GM12878 (cell line): ENCODE data around the gene SIK1. TPM values are rescaled to one million over a fixed set of nuclear protein-coding genes. Genes with fewer than 3 reads are reported as not detected.
A peak's percentile ranks its signal among the peaks of the same experiment; 100 is the strongest.
"Not testable (repeated sequence)": the region's sequence is repeated elsewhere in the genome, so short reads cannot be mapped to it uniquely, and the experiment has no call there.

Experiments used
- ATAC-seq: fragments of 200-7000 bp; cut with Tn5 transposase; 3 replicates; pipeline ENCODE4 v1.9.1; 2020; ENCODE audit warnings: mild to moderate bottlenecking, moderate library complexity
- BruUV-seq: library from RNA; stranded (reverse); fragments of 400-500 nt; replicated peaks from 2 replicates; lab custom pipeline; 2021; lab: Mats Ljungman, UMichigan
- CTCF ChIA-PET: fragments of 300-600 bp; sonication (Branson Sonifier 250); formaldehyde crosslinking; extraction: SDS; loops from one replicate; lab custom pipeline; 2021; ENCODE audit warnings: inconsistent platforms; lab: Yijun Ruan, JAX
- POLR2A ChIA-PET: fragments of 350-600 bp; formaldehyde crosslinking; extraction: SDS; loops from one replicate; lab custom pipeline; 2021; ENCODE audit warnings: inconsistent platforms; lab: Charles Lee
- RAD21 ChIA-PET: fragments of 300-600 bp; sonication (Branson Sonifier 250); formaldehyde crosslinking; loops from one replicate; lab custom pipeline; 2023; ENCODE audit warnings: antibody characterized with exemption; ENCODE audit not compliant: unreplicated experiment; lab: Charles Lee
- SMC1A ChIA-PET: fragments of 300-600 bp; sonication (Branson Sonifier 250); formaldehyde crosslinking; loops from one replicate; lab custom pipeline; 2023; ENCODE audit not compliant: unreplicated experiment, uncharacterized antibody; lab: Charles Lee
- DNase-seq: peaks from one replicate; pipeline ENCODE4 v3.0.0-alpha.2; 2011; ENCODE audit warnings: low read depth, low spot score
- FAIRE-seq: peaks from 3 replicates; lab custom pipeline; 2011; peaks lifted over from hg19 to GRCh38; lab: Jason Lieb, UNC
- H2AFZ ChIP-seq: 2 replicates; pipeline ENCODE4 v1.6.0; 2011; ENCODE audit warnings: low read depth, low read length, control low read depth; ENCODE audit not compliant: control insufficient read depth
- H3K27ac ChIP-seq: 2 replicates; pipeline ENCODE4 v1.5.1; 2011; ENCODE audit warnings: control low read depth; ENCODE audit not compliant: control insufficient read depth, insufficient read depth
- H3K27me3 ChIP-seq, 2 experiments: replicated peaks in 1 of 2; 2 replicates each; pipeline versions ENCODE4 v1.6.0 to v1.6.1; 2011; ENCODE audit warnings: low read length in 1 of 2; ENCODE audit not compliant: control insufficient read depth in 2 of 2, insufficient read depth in 2 of 2
- H3K36me3 ChIP-seq, 2 experiments: 2 replicates each; pipeline ENCODE4 v1.5.1; 2011; ENCODE audit warnings: low read length in 1 of 2; ENCODE audit not compliant: control insufficient read depth in 2 of 2, insufficient read depth in 2 of 2
- H3K4me1 ChIP-seq: 2 replicates; pipeline ENCODE4 v1.6.1; 2011; ENCODE audit warnings: mild to moderate bottlenecking, low read length, moderate library complexity, mixed read lengths; ENCODE audit not compliant: control insufficient read depth, insufficient read depth
- H3K4me2 ChIP-seq: 2 replicates; pipeline ENCODE4 v1.6.0; 2011; ENCODE audit warnings: control low read depth; ENCODE audit not compliant: control insufficient read depth, insufficient read depth
- H3K4me3 ChIP-seq: fragments of 200-600 bp; sonication (generic); 2 replicates; pipeline ENCODE4 v1.5.1; 2016
- H3K79me2 ChIP-seq: 2 replicates; pipeline ENCODE4 v1.6.0; 2011; ENCODE audit warnings: low read length; ENCODE audit not compliant: control insufficient read depth, insufficient read depth
- H3K9ac ChIP-seq: 2 replicates; pipeline ENCODE4 v1.8.0; 2011; ENCODE audit warnings: low read length, control low read depth, mixed read lengths; ENCODE audit not compliant: control insufficient read depth, insufficient read depth
- H3K9me3 ChIP-seq: replicated peaks from 3 replicates; pipeline ENCODE4 v1.5.1; 2011; ENCODE audit warnings: mild to moderate bottlenecking, low read length; ENCODE audit not compliant: control insufficient read depth, insufficient read depth
- H4K20me1 ChIP-seq: 2 replicates; pipeline ENCODE4 v1.6.0; 2011; ENCODE audit not compliant: control insufficient read depth, insufficient read depth
- WGBS: methylation state at CpG from one replicate; pipeline ENCODE4 v1.1.6; 2016; ENCODE audit warnings: low lambda C conversion rate; ENCODE audit not compliant: insufficient replicate concordance, insufficient coverage; ENCODE audit errors: missing lambda C conversion rate; 5-methylcytosine and 5-hydroxymethylcytosine counted together
- in situ Hi-C: fragments of 300-500 bp; cut with MboI; formaldehyde crosslinking; loops from 9 replicates; pipeline ENCODE4 v1.14.3; 2018; ENCODE audit warnings: mixed read lengths
- intact Hi-C: fragments of 100-400 bp; cut with micrococcal nuclease; formaldehyde crosslinking; loops from one replicate; pipeline ENCODE4 v1.14.2; 2022; ENCODE audit not compliant: unreplicated experiment
- polyA plus RNA-seq, 11 experiments: library from polyadenylated mRNA; depleted of rRNA in 4 of 11; unstranded in 6 of 11; stranded (reverse) in 5 of 11; fragments of >200 nt; fragmentation: Nextera tagmentation in 4 of 11; fragmentation: Illumina TruSeq in 1 of 11; extraction: Ambion mirVana in 4 of 11; extraction: Trizol in 1 of 11; gene quantifications; 1 replicate in 1 of 11; 2 replicates in 10 of 11; pipeline versions ENCODE4 v1.2.1 to v1.2.3, GENCODE V29; 2011 to 2016; ENCODE audit warnings: inconsistent platforms in 2 of 11, missing spikeins in 2 of 11, low read depth in 1 of 11
- total RNA-seq, 4 experiments: library from RNA; depleted of rRNA in 3 of 4; stranded (reverse); fragments of >200 nt in 3 of 4; fragmentation: Illumina TruSeq in 1 of 4; extraction: Trizol in 1 of 4; gene quantifications; 2 replicates each; pipeline versions ENCODE4 v1.2.1 to v1.2.3, GENCODE V29; 2013 to 2021

Gene SIK1
- total and polyA plus RNA-seq, 10 of the 15 experiments (the other 5 are each of a cell fraction or from before 2014, with no cell fraction given) = 0.03 to 7.3 (median 2.1) TPM; not detected in 2

DNA sequence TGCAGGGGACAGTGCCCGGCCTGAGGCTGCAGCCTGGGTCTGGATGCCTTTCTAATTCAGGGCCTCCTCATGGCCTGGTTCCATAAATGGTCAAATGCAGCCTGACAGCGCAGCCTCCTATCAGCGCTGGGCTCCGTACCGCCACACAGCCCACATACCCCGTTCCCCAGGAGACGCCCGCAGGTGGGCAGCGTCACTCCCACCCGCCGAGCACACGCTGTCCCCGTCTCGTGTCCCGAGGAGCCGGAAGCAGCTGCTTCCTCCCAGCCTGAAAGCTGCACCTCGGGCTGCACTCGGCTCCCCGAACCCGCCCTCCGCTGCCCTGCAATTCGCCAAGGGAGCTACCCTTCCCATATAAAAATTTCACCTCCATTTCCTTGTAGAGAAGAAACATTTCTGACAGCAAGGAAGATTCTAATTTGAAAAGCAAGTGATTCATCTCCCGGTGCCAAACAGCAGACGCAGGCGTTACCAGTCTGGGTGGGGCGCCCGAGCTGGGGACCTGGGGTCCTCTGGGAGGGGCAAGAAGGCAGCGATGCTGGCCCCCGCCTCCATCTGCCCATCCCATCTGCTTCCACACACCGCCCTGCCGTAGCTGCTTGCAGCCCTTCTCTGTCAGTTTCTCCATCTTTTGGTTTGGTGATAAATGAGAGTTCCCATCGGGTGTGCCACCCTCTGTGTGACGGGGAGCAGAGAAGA, 29.8 kb upstream of the SIK1 start:
- SMC1A ChIA-PET, H4K20me1 ChIP-seq, H3K4me2 ChIP-seq, intact Hi-C loops, BruUV-seq, in situ Hi-C loops, DNase-seq, H3K36me3 ChIP-seq, POLR2A ChIA-PET, RAD21 ChIA-PET, H3K4me1 ChIP-seq, H3K4me3 ChIP-seq, H3K9me3 ChIP-seq, H3K27ac ChIP-seq, CTCF ChIA-PET, H3K27me3 ChIP-seq, H3K9ac ChIP-seq, H3K79me2 ChIP-seq, H2AFZ ChIP-seq: not testable (repeated sequence)
- ATAC-seq (peak; percentile 77), FAIRE-seq (peak; percentile 73)
- no CpG with 5 or more reads among the region's 33 CpGs for WGBS

DNA sequence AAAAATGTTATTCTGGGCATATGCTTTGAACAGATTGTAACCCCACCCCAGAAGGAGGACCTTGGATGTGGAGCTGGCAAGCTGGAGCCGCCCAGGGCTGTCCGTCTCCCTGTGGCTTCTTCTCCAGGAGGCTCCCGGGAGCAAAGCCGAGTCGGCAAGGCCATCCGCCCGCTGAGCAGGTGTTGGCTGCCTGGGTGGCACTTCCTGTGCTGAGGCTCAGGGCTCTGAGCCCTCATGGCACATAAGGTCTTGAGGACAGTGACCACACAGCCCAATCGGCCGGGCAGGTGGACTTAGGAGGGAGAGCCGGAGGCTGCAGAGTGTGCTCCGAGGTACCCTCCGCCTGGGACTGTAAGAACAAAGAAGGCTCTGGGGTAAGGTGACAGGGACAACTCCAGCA, 28.8 kb upstream of the SIK1 start:
- H3K27me3 ChIP-seq, H3K9me3 ChIP-seq, H4K20me1 ChIP-seq, H3K4me3 ChIP-seq, DNase-seq, H3K9ac ChIP-seq, SMC1A ChIA-PET, in situ Hi-C loops, CTCF ChIA-PET, H3K27ac ChIP-seq, intact Hi-C loops, ATAC-seq, H3K4me1 ChIP-seq, H3K36me3 ChIP-seq, H3K79me2 ChIP-seq, POLR2A ChIA-PET, H2AFZ ChIP-seq, H3K4me2 ChIP-seq, RAD21 ChIA-PET, BruUV-seq, FAIRE-seq: not testable (repeated sequence)
- no CpG with 5 or more reads among the region's 12 CpGs for WGBS

DNA sequence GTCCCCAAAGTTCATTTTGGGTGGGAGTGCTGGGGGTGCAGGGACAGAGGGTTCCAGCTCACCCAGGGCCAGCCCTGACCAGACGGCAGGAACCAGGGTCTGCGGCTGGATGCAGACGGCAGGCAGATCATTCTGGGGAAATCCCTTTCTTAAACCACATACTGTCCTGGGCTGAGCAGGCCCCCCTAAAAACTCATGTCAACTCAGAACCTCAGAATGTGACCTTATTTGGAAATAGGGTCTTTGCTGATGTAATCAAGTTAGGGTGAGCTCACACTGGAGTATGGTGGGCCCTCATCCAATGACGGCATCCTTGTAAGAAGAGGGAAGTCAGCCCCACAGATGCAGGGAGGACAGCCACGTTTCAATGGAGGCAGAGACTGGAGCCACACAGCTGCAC, 27.2 kb upstream of the SIK1 start:
- WGBS = no CpG with 5 or more reads among the region's 5 CpGs
- H3K4me2 ChIP-seq, in situ Hi-C loops, H3K4me3 ChIP-seq, FAIRE-seq, H3K27ac ChIP-seq, H2AFZ ChIP-seq, POLR2A ChIA-PET, intact Hi-C loops, CTCF ChIA-PET, BruUV-seq, SMC1A ChIA-PET, H3K4me1 ChIP-seq, H3K9ac ChIP-seq, H3K27me3 ChIP-seq, H3K79me2 ChIP-seq, H3K9me3 ChIP-seq, DNase-seq, H4K20me1 ChIP-seq, RAD21 ChIA-PET, H3K36me3 ChIP-seq: not testable (repeated sequence)
- ATAC-seq = peak; percentile 68

DNA sequence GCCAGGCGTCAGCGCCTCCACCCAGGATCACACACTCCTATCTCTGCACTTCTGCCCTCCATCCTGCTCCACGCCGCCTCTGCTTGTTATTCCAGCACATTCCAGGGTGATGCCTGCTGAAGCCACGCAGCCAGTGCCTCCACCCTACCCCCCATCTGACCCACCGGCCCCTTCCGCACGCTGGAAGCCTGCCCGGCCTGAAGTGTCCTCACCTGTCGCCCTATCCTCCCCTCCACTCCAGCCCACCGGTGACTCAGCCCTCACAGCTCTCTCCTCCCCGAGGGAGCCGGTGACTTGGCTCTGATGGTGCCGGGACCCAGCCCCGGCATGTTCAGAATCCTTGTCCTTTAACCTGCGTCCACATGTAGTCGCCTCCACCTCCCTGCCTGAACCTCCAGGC, 24.9 kb upstream of the SIK1 start:
- not testable (repeated sequence) for H4K20me1 ChIP-seq

More for the DNA sequence above, 24.9 kb upstream of the SIK1 start:
- H3K4me1 ChIP-seq, intact Hi-C loops, H3K27me3 ChIP-seq, H3K36me3 ChIP-seq, DNase-seq, CTCF ChIA-PET, in situ Hi-C loops, H3K27ac ChIP-seq, H3K9ac ChIP-seq, BruUV-seq, H3K9me3 ChIP-seq, POLR2A ChIA-PET, H3K4me3 ChIP-seq, H2AFZ ChIP-seq, H3K4me2 ChIP-seq, FAIRE-seq, RAD21 ChIA-PET, ATAC-seq, SMC1A ChIA-PET, H3K79me2 ChIP-seq: not testable (repeated sequence)
- WGBS = no CpG with 5 or more reads among the region's 17 CpGs
